Measurements from ENCODE around the gene ITK.
"Not testable (repeated sequence)": the region's sequence is repeated elsewhere in the genome, so short reads cannot be mapped to it uniquely, and the experiment has no call there.

ITK gene

GRCh38 chr5:157222506-157223230 lies 42.0 kb downstream of the ITK start:
- Histone ChIP-seq H3K4me3 (ENCODE audit: low read depth, low read length) (no peak overlapping the region), H3K36me3 (ENCODE audit: control insufficient read depth, insufficient read depth, low read length) (no peaks in the 10 kb centered on the region), H3K27ac (ENCODE audit: low read depth, low read length) (no peak overlapping the region), H3K4me1 (ENCODE audit: control insufficient read depth, insufficient read depth, low read length) (no peaks in the 10 kb centered on the region), H3K9me3 (ENCODE audit: control insufficient read depth, insufficient read depth, low read depth, low read length) (no peaks in the 10 kb centered on the region), H3K9ac (ENCODE audit: low read length) (no peak overlapping the region), H3K27me3 (ENCODE audit: control insufficient read depth, insufficient read depth, low read length) (no peaks in the 10 kb centered on the region)

GRCh38 chr5:157225469-157226422 lies 45.1 kb downstream of the ITK start:
- no peaks in the 10 kb centered on the region for H3K36me3 ChIP-seq (ENCODE audit: control insufficient read depth, insufficient read depth, low read length)
- no peaks in the 10 kb centered on the region for H3K9me3 ChIP-seq (ENCODE audit: control insufficient read depth, insufficient read depth, low read depth, low read length)
- H3K4me1 ChIP-seq (ENCODE audit: control insufficient read depth, insufficient read depth, low read length) = no peaks in the 10 kb centered on the region
- no peak overlapping the region for H3K9ac ChIP-seq (ENCODE audit: low read length)
- H3K27ac ChIP-seq (ENCODE audit: low read depth, low read length) = no peak overlapping the region
- H3K4me3 ChIP-seq (ENCODE audit: low read depth, low read length) = no peak overlapping the region
- no peaks in the 10 kb centered on the region for H3K27me3 ChIP-seq (ENCODE audit: control insufficient read depth, insufficient read depth, low read length)

GRCh38 chr5:157230610-157231009 lies 50.0 kb downstream of the ITK start:
- Histone ChIP-seq H3K4me3 (ENCODE audit: low read depth, low read length) (no peak overlapping the region), H3K27me3 (ENCODE audit: control insufficient read depth, insufficient read depth, low read length) (no peaks in the 10 kb centered on the region), H3K27ac (ENCODE audit: low read depth, low read length) (no peak overlapping the region), H3K9ac (ENCODE audit: low read length) (no peak overlapping the region), H3K9me3 (ENCODE audit: control insufficient read depth, insufficient read depth, low read depth, low read length) (no peaks in the 10 kb centered on the region), H3K4me1 (ENCODE audit: control insufficient read depth, insufficient read depth, low read length) (no peaks in the 10 kb centered on the region), H3K36me3 (ENCODE audit: control insufficient read depth, insufficient read depth, low read length) (no peaks in the 10 kb centered on the region)

- no peaks in the 10 kb centered on the region for H3K4me1 ChIP-seq (ENCODE audit: control insufficient read depth, insufficient read depth, low read length)
- H3K36me3 ChIP-seq (ENCODE audit: control insufficient read depth, insufficient read depth, low read length) = no peaks in the 10 kb centered on the region
- H3K27ac ChIP-seq (ENCODE audit: low read depth, low read length) = no peak overlapping the region
- no peaks in the 10 kb centered on the region for H3K27me3 ChIP-seq (ENCODE audit: control insufficient read depth, insufficient read depth, low read length)
- no peak overlapping the region for H3K4me3 ChIP-seq (ENCODE audit: low read depth, low read length)
- no peak overlapping the region for H3K9ac ChIP-seq (ENCODE audit: low read length)
- no peaks in the 10 kb centered on the region for H3K9me3 ChIP-seq (ENCODE audit: control insufficient read depth, insufficient read depth, low read depth, low read length)
Measured at GRCh38 chr5:157232706-157233105, 52.1 kb downstream of the ITK start.

GRCh38 chr5:157233515-157233914 lies 52.9 kb downstream of the ITK start:
- H3K27me3 ChIP-seq (ENCODE audit: control insufficient read depth, insufficient read depth, low read length) = no peaks in the 10 kb centered on the region
- H3K9me3 ChIP-seq (ENCODE audit: control insufficient read depth, insufficient read depth, low read depth, low read length) = no peaks in the 10 kb centered on the region
- no peak overlapping the region for H3K9ac ChIP-seq (ENCODE audit: low read length)
- H3K4me3 ChIP-seq (ENCODE audit: low read depth, low read length) = no peak overlapping the region
- H3K27ac ChIP-seq (ENCODE audit: low read depth, low read length) = no peak overlapping the region
- no peaks in the 10 kb centered on the region for H3K4me1 ChIP-seq (ENCODE audit: control insufficient read depth, insufficient read depth, low read length)
- H3K36me3 ChIP-seq (ENCODE audit: control insufficient read depth, insufficient read depth, low read length) = no peaks in the 10 kb centered on the region

- H3K9me3 ChIP-seq (ENCODE audit: control insufficient read depth, insufficient read depth, low read depth, low read length) = no peaks in the 10 kb centered on the region
- no peaks in the 10 kb centered on the region for H3K4me1 ChIP-seq (ENCODE audit: control insufficient read depth, insufficient read depth, low read length)
- H3K9ac ChIP-seq (ENCODE audit: low read length) = no peak overlapping the region
- H3K4me3 ChIP-seq (ENCODE audit: low read depth, low read length) = no peak overlapping the region
- H3K27me3 ChIP-seq (ENCODE audit: control insufficient read depth, insufficient read depth, low read length) = no peaks in the 10 kb centered on the region
- H3K27ac ChIP-seq (ENCODE audit: low read depth, low read length) = no peak overlapping the region
- H3K36me3 ChIP-seq (ENCODE audit: control insufficient read depth, insufficient read depth, low read length) = no peaks in the 10 kb centered on the region
Measured at GRCh38 chr5:157236423-157236822, 55.8 kb downstream of the ITK start.

GRCh38 chr5:157241483-157241882 lies 60.8 kb downstream of the ITK start:
- Histone ChIP-seq H3K9me3 (ENCODE audit: control insufficient read depth, insufficient read depth, low read depth, low read length) (no peaks in the 10 kb centered on the region), H3K4me3 (ENCODE audit: low read depth, low read length) (no peak overlapping the region), H3K27me3 (ENCODE audit: control insufficient read depth, insufficient read depth, low read length) (no peaks in the 10 kb centered on the region), H3K36me3 (ENCODE audit: control insufficient read depth, insufficient read depth, low read length) (no peaks in the 10 kb centered on the region), H3K9ac (ENCODE audit: low read length) (no peak overlapping the region), H3K4me1 (ENCODE audit: control insufficient read depth, insufficient read depth, low read length) (peaks cover 14% of the 10 kb centered on the region), H3K27ac (ENCODE audit: low read depth, low read length) (no peak overlapping the region)

- not testable (repeated sequence) for H3K9ac ChIP-seq (ENCODE audit: low read length); H3K9me3 ChIP-seq (ENCODE audit: control insufficient read depth, insufficient read depth, low read depth, low read length); H3K4me3 ChIP-seq (ENCODE audit: low read depth, low read length); H3K36me3 ChIP-seq (ENCODE audit: control insufficient read depth, insufficient read depth, low read length); H3K27me3 ChIP-seq (ENCODE audit: control insufficient read depth, insufficient read depth, low read length); H3K27ac ChIP-seq (ENCODE audit: low read depth, low read length)
- peaks cover 14% of the 10 kb centered on the region for H3K4me1 ChIP-seq (ENCODE audit: control insufficient read depth, insufficient read depth, low read length)
Measured at GRCh38 chr5:157244704-157245103, 64.1 kb downstream of the ITK start.

- H3K36me3 ChIP-seq (ENCODE audit: control insufficient read depth, insufficient read depth, low read length) = no peaks in the 10 kb centered on the region
- H3K4me3 ChIP-seq (ENCODE audit: low read depth, low read length) = no peak overlapping the region
- H3K4me1 ChIP-seq (ENCODE audit: control insufficient read depth, insufficient read depth, low read length) = peaks cover 14% of the 10 kb centered on the region
- peak overlapping the region; percentile 60; the same call in 1 of the 2 replicates for H3K27ac ChIP-seq (ENCODE audit: low read depth, low read length)
- no peaks in the 10 kb centered on the region for H3K9me3 ChIP-seq (ENCODE audit: control insufficient read depth, insufficient read depth, low read depth, low read length)
- peak overlapping the region; percentile 68 for H3K9ac ChIP-seq (ENCODE audit: low read length)
- no peaks in the 10 kb centered on the region for H3K27me3 ChIP-seq (ENCODE audit: control insufficient read depth, insufficient read depth, low read length)
Measured at GRCh38 chr5:157245476-157245875, 64.8 kb downstream of the ITK start.

GRCh38 chr5:157245886-157246285 lies 65.2 kb downstream of the ITK start:
- peaks cover 14% of the 10 kb centered on the region for H3K4me1 ChIP-seq (ENCODE audit: control insufficient read depth, insufficient read depth, low read length)
- no peaks in the 10 kb centered on the region for H3K9me3 ChIP-seq (ENCODE audit: control insufficient read depth, insufficient read depth, low read depth, low read length)
- H3K4me3 ChIP-seq (ENCODE audit: low read depth, low read length) = no peak overlapping the region
- peak overlapping the region; percentile 60; the same call in 1 of the 2 replicates for H3K27ac ChIP-seq (ENCODE audit: low read depth, low read length)
- peak overlapping the region; percentile 68 for H3K9ac ChIP-seq (ENCODE audit: low read length)
- no peaks in the 10 kb centered on the region for H3K27me3 ChIP-seq (ENCODE audit: control insufficient read depth, insufficient read depth, low read length)
- H3K36me3 ChIP-seq (ENCODE audit: control insufficient read depth, insufficient read depth, low read length) = no peaks in the 10 kb centered on the region

GRCh38 chr5:157247267-157247666 lies 66.6 kb downstream of the ITK start:
- Histone ChIP-seq H3K27me3 (ENCODE audit: control insufficient read depth, insufficient read depth, low read length) (no peaks in the 10 kb centered on the region), H3K4me1 (ENCODE audit: control insufficient read depth, insufficient read depth, low read length) (peaks cover 14% of the 10 kb centered on the region), H3K27ac (ENCODE audit: low read depth, low read length) (no peak overlapping the region), H3K36me3 (ENCODE audit: control insufficient read depth, insufficient read depth, low read length) (no peaks in the 10 kb centered on the region), H3K4me3 (ENCODE audit: low read depth, low read length) (no peak overlapping the region), H3K9ac (ENCODE audit: low read length) (no peak overlapping the region), H3K9me3 (ENCODE audit: control insufficient read depth, insufficient read depth, low read depth, low read length) (no peaks in the 10 kb centered on the region)

Data from HUES6 (cell line).